AG08396 (cell line): ENCODE measurements around the gene NSMCE1.

Experiments used
- DNase-seq: peaks from one replicate; pipeline ENCODE4 v3.0.0; 2012; ENCODE audit warnings: low spot score, mixed read lengths

NSMCE1 gene

GRCh38 chr16:27191352-27191924, 77.1 kb downstream of the NSMCE1 start:
- no peak for DNase-seq

GRCh38 chr16:27190316-27190871, 78.2 kb downstream of the NSMCE1 start:
- no peak for DNase-seq

- DNase-seq = no peak
Measured at GRCh38 chr16:27189335-27189972, 79.1 kb downstream of the NSMCE1 start.

- no peak for DNase-seq
Measured at GRCh38 chr16:27188633-27189032, 79.9 kb downstream of the NSMCE1 start.

- DNase-seq = no peak
Measured at GRCh38 chr16:27185776-27186130, 82.8 kb downstream of the NSMCE1 start.

- DNase-seq = no peak
Measured at GRCh38 chr16:27182906-27183405, 85.6 kb downstream of the NSMCE1 start.

GRCh38 chr16:27181019-27181790, 87.4 kb downstream of the NSMCE1 start:
- no peak for DNase-seq

GRCh38 chr16:27179500-27180072, 89.0 kb downstream of the NSMCE1 start:
- DNase-seq = peak; percentile 80

- peak; percentile 74 for DNase-seq
Measured at GRCh38 chr16:27177031-27177774, 91.4 kb downstream of the NSMCE1 start.

- DNase-seq = no peak
Measured at GRCh38 chr16:27175888-27176287, 92.7 kb downstream of the NSMCE1 start.
